HEK293 (cell line): Measurements from ENCODE around the gene THSD4.

Source experiments
- ELK4 ChIP-seq: IDR thresholded peaks from 2 replicates; pipeline ENCODE4 v1.6.1; 2011; ENCODE audit warnings: mild to moderate bottlenecking, low read depth, low read length, borderline replicate concordance
- IKZF3 ChIP-seq: fragments of 450-650 bp; IDR thresholded peaks from 2 replicates; pipeline ENCODE4 v1.5.0; 2018; ENCODE audit warnings: missing biosample characterization, mild to moderate bottlenecking, missing genetic modification characterization, moderate library complexity
- MZF1 ChIP-seq: fragments of 450-650 bp; formaldehyde crosslinking; IDR thresholded peaks from 2 replicates; pipeline ENCODE4 v1.5.1; 2017; ENCODE audit warnings: missing biosample characterization, missing genetic modification characterization, borderline replicate concordance
- SP3 ChIP-seq: fragments of 450-650 bp; formaldehyde crosslinking; IDR thresholded peaks from 2 replicates; pipeline ENCODE4 v1.5.1; 2016; ENCODE audit warnings: missing biosample characterization, missing genetic modification characterization
- ZBTB11 ChIP-seq: fragments of 450-650 bp; formaldehyde crosslinking; conservative IDR thresholded peaks from 2 replicates; pipeline ENCODE4 v1.5.1; 2016; ENCODE audit warnings: low read depth, missing biosample characterization, missing genetic modification characterization
- ZBTB8A ChIP-seq: fragments of 450-650 bp; formaldehyde crosslinking; IDR thresholded peaks from 2 replicates; pipeline ENCODE4 v1.5.1; 2016; ENCODE audit warnings: missing biosample characterization, missing genetic modification characterization
- ZFP69B ChIP-seq: fragments of 450-650 bp; formaldehyde crosslinking; IDR thresholded peaks from 2 replicates; pipeline ENCODE4 v1.5.1; 2016; ENCODE audit warnings: missing biosample characterization, missing genetic modification characterization
- ZNF148 ChIP-seq: fragments of 450-650 bp; formaldehyde crosslinking; IDR thresholded peaks from 2 replicates; pipeline ENCODE4 v1.5.0; 2017; ENCODE audit warnings: missing biosample characterization, missing genetic modification characterization, borderline replicate concordance
- ZNF202 ChIP-seq: fragments of 450-650 bp; formaldehyde crosslinking; IDR thresholded peaks from 2 replicates; pipeline ENCODE4 v1.5.1; 2016; ENCODE audit warnings: missing biosample characterization, missing genetic modification characterization, borderline replicate concordance
- ZNF266 ChIP-seq: fragments of 450-650 bp; formaldehyde crosslinking; IDR thresholded peaks from 2 replicates; pipeline ENCODE4 v1.5.1; 2016; ENCODE audit warnings: missing biosample characterization, missing genetic modification characterization, low read depth
- ZNF274 ChIP-seq, 2 experiments: fragments of 200-500 bp in 1 of 2; fragments of 450-650 bp in 1 of 2; sonication (Bioruptor generic) in 1 of 2; formaldehyde crosslinking in 1 of 2; IDR thresholded peaks; 2 replicates each; pipeline versions ENCODE4 v1.5.1 to v1.6.1; 2014 to 2016; ENCODE audit warnings: borderline replicate concordance in 1 of 2, inconsistent platforms in 1 of 2, low read length in 1 of 2, missing biosample characterization in 1 of 2, missing genetic modification characterization in 1 of 2
- ZNF292 ChIP-seq: fragments of 450-650 bp; formaldehyde crosslinking; IDR thresholded peaks from 2 replicates; pipeline ENCODE4 v1.5.1; 2016; ENCODE audit warnings: low read depth, missing biosample characterization, missing genetic modification characterization, borderline replicate concordance
- ZNF366 ChIP-seq: fragments of 450-650 bp; formaldehyde crosslinking; conservative IDR thresholded peaks from 2 replicates; pipeline ENCODE4 v1.5.1; 2016; ENCODE audit warnings: missing biosample characterization, missing genetic modification characterization
- ZNF394 ChIP-seq: fragments of 450-650 bp; formaldehyde crosslinking; IDR thresholded peaks from 2 replicates; pipeline ENCODE4 v1.5.1; 2016; ENCODE audit warnings: missing biosample characterization, missing genetic modification characterization, mild to moderate bottlenecking, moderate library complexity, borderline replicate concordance
- ZNF426 ChIP-seq: fragments of 450-650 bp; formaldehyde crosslinking; IDR thresholded peaks from 2 replicates; pipeline ENCODE4 v1.5.1; 2017; ENCODE audit warnings: missing biosample characterization, missing genetic modification characterization, mild to moderate bottlenecking, inconsistent platforms, moderate library complexity
- ZNF518A ChIP-seq: fragments of 450-650 bp; formaldehyde crosslinking; conservative IDR thresholded peaks from 2 replicates; pipeline ENCODE4 v1.5.1; 2016; ENCODE audit warnings: low read depth, missing biosample characterization, missing genetic modification characterization
- ZNF521 ChIP-seq: fragments of 450-650 bp; formaldehyde crosslinking; IDR thresholded peaks from 2 replicates; pipeline ENCODE4 v1.5.1; 2017; ENCODE audit warnings: missing biosample characterization, mild to moderate bottlenecking, missing genetic modification characterization
- ZNF549 ChIP-seq: fragments of 450-650 bp; IDR thresholded peaks from 2 replicates; pipeline ENCODE4 v1.5.1; 2018; ENCODE audit warnings: missing biosample characterization, missing genetic modification characterization, mild to moderate bottlenecking, inconsistent platforms, moderate library complexity
- ZNF555 ChIP-seq: fragments of 450-650 bp; formaldehyde crosslinking; conservative IDR thresholded peaks from 2 replicates; pipeline ENCODE4 v1.5.1; 2017; ENCODE audit warnings: missing biosample characterization, mild to moderate bottlenecking, missing genetic modification characterization, inconsistent platforms
- ZNF560 ChIP-seq: fragments of 450-650 bp; formaldehyde crosslinking; IDR thresholded peaks from 2 replicates; pipeline ENCODE4 v1.5.1; 2017; ENCODE audit warnings: missing biosample characterization, missing genetic modification characterization, borderline replicate concordance
- ZNF664 ChIP-seq: fragments of 450-650 bp; formaldehyde crosslinking; IDR thresholded peaks from 2 replicates; pipeline ENCODE4 v1.5.1; 2016; ENCODE audit warnings: missing biosample characterization, missing genetic modification characterization
- ZXDB ChIP-seq: fragments of 450-650 bp; formaldehyde crosslinking; IDR thresholded peaks from 2 replicates; pipeline ENCODE4 v1.5.1; 2016; ENCODE audit warnings: missing biosample characterization, missing genetic modification characterization
- TF ChIP-seq, protein P1 (sequence below): fragments of 450-650 bp; formaldehyde crosslinking; IDR thresholded peaks from 2 replicates; pipeline ENCODE4 v1.5.1; 2016; ENCODE audit warnings: missing biosample characterization, missing genetic modification characterization

The THSD4 gene

GRCh38 chr15:71749500-71749899 is 634.2 kb downstream of the THSD4 start (continued):
- TF ChIP-seq ZNF394 (tag by site-specific recombination): peak; percentile 91
- peak; percentile 78 for TF ChIP-seq ZNF555 (tag by site-specific recombination)
- TF ChIP-seq SP3 (tag by site-specific recombination): no peak
- peak; percentile 72 for TF ChIP-seq ZNF518A (tag by site-specific recombination)
- no peak; the same call in 1 of the 2 replicates for TF ChIP-seq MZF1
- no peak for TF ChIP-seq ELK4
- peak; percentile 68 for TF ChIP-seq ZBTB11 (tag by site-specific recombination)
- TF ChIP-seq, protein P1, sequence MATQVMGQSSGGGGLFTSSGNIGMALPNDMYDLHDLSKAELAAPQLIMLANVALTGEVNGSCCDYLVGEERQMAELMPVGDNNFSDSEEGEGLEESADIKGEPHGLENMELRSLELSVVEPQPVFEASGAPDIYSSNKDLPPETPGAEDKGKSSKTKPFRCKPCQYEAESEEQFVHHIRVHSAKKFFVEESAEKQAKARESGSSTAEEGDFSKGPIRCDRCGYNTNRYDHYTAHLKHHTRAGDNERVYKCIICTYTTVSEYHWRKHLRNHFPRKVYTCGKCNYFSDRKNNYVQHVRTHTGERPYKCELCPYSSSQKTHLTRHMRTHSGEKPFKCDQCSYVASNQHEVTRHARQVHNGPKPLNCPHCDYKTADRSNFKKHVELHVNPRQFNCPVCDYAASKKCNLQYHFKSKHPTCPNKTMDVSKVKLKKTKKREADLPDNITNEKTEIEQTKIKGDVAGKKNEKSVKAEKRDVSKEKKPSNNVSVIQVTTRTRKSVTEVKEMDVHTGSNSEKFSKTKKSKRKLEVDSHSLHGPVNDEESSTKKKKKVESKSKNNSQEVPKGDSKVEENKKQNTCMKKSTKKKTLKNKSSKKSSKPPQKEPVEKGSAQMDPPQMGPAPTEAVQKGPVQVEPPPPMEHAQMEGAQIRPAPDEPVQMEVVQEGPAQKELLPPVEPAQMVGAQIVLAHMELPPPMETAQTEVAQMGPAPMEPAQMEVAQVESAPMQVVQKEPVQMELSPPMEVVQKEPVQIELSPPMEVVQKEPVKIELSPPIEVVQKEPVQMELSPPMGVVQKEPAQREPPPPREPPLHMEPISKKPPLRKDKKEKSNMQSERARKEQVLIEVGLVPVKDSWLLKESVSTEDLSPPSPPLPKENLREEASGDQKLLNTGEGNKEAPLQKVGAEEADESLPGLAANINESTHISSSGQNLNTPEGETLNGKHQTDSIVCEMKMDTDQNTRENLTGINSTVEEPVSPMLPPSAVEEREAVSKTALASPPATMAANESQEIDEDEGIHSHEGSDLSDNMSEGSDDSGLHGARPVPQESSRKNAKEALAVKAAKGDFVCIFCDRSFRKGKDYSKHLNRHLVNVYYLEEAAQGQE: peak; percentile 23; the same call in 1 of the 2 replicates
- TF ChIP-seq ZNF202 (tag by site-specific recombination): peak; percentile 31; the same call in 1 of the 2 replicates
- 0 out of 2 replicates have a peak, but pooled peaks have one; percentile 11 for TF ChIP-seq ZNF266 (tag by site-specific recombination)
- 0 out of 2 replicates have a peak, but pooled peaks have one; percentile 16 for TF ChIP-seq ZNF664
- TF ChIP-seq IKZF3: no peak
- TF ChIP-seq ZNF292 (tag by site-specific recombination): no peak
- peak; percentile 33; the same call in 1 of the 2 replicates for TF ChIP-seq ZXDB (tag by site-specific recombination)
- TF ChIP-seq ZNF366 (tag by site-specific recombination): 0 out of 2 replicates have a peak, but pooled peaks have one; percentile 4
- no peak for TF ChIP-seq ZNF148
- no peak for TF ChIP-seq ZFP69B (tag by site-specific recombination)
- TF ChIP-seq ZNF549: no peak
- TF ChIP-seq ZBTB8A: peak; percentile 45
- TF ChIP-seq ZNF521 (tag by site-specific recombination): no peak
- TF ChIP-seq ZNF274 (IDR thresholded peaks at IDR 0.05; ENCODE audit: low read length): no peak
- no peak for TF ChIP-seq ZNF274 (tag by site-specific recombination; IDR thresholded peaks at IDR 0.05; ENCODE audit: borderline replicate concordance)
- peak; percentile 34; the same call in 1 of the 2 replicates for TF ChIP-seq ZNF560 (tag by site-specific recombination)
- peak; percentile 83 for TF ChIP-seq ZNF426 (tag by site-specific recombination)
